ENCODE measurements around the gene POLE. TPM values are rescaled to one million over a fixed set of nuclear protein-coding genes. Genes with fewer than 3 reads are reported as not detected.

Gene POLE
- total and polyA plus RNA-seq, 4 donors: 7.6 to 39.2 (median 19.7) TPM

GRCh38 chr12:132646850-132647249 is 40.3 kb downstream of the POLE start:
- H3K9me3 ChIP-seq (ENCODE audit: control insufficient read depth in 4 of 4, low read length in 3 of 4): no peaks in the 10 kb centered on the region
- no peak overlapping the region for H3K27ac ChIP-seq (ENCODE audit: low read depth in 1 of 2, low read length in 2 of 2)
- TF ChIP-seq YY1 (IDR thresholded peaks at IDR 0.05) (no peak), NR2F2 (IDR thresholded peaks at IDR 0.05) (no peak), MAX (IDR thresholded peaks at IDR 0.05) (no peak), GABPA (IDR thresholded peaks at IDR 0.05 in 1 of 2, conservative IDR thresholded peaks at IDR 0.05 in 1 of 2) (no peak), FOXA2 (IDR thresholded peaks at IDR 0.05) (no peak), REST (IDR thresholded peaks at IDR 0.05) (no peak), RXRA (IDR thresholded peaks at IDR 0.05) (no peak), JUND (IDR thresholded peaks at IDR 0.05) (no peak), HNF4A (conservative IDR thresholded peaks at IDR 0.05) (no peak), TAF1 (conservative IDR thresholded peaks at IDR 0.05) (no peak)
- TF ChIP-seq, protein P1, sequence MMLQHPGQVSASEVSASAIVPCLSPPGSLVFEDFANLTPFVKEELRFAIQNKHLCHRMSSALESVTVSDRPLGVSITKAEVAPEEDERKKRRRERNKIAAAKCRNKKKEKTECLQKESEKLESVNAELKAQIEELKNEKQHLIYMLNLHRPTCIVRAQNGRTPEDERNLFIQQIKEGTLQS (IDR thresholded peaks at IDR 0.05): no peak
- TF ChIP-seq, protein P2, sequence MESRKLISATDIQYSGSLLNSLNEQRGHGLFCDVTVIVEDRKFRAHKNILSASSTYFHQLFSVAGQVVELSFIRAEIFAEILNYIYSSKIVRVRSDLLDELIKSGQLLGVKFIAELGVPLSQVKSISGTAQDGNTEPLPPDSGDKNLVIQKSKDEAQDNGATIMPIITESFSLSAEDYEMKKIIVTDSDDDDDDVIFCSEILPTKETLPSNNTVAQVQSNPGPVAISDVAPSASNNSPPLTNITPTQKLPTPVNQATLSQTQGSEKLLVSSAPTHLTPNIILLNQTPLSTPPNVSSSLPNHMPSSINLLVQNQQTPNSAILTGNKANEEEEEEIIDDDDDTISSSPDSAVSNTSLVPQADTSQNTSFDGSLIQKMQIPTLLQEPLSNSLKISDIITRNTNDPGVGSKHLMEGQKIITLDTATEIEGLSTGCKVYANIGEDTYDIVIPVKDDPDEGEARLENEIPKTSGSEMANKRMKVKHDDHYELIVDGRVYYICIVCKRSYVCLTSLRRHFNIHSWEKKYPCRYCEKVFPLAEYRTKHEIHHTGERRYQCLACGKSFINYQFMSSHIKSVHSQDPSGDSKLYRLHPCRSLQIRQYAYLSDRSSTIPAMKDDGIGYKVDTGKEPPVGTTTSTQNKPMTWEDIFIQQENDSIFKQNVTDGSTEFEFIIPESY (IDR thresholded peaks at IDR 0.05): no peak
- no peak for DNase-seq (ENCODE audit: low spot score)
- H3K9ac ChIP-seq (ENCODE audit: low read depth in 1 of 2, low read length in 2 of 2): no peak overlapping the region
- peaks cover 16 to 68% (median 39%) of the 10 kb centered on the region in 4 donors for H3K36me3 ChIP-seq (ENCODE audit: control insufficient read depth in 4 of 4, insufficient read depth in 3 of 4, low read depth in 1 of 4, low read length in 3 of 4)
- no peak overlapping the region for H3K4me3 ChIP-seq (ENCODE audit: low read depth in 1 of 3, low read length in 3 of 3)
- 94% methylated on average over 7 of the region's 7 CpGs for WGBS
- no peaks in the 10 kb centered on the region for H3K27me3 ChIP-seq (ENCODE audit: control insufficient read depth in 4 of 4, insufficient read depth in 4 of 4, low read length in 3 of 4)
- no peaks in the 10 kb centered on the region for H3K4me1 ChIP-seq (ENCODE audit: control insufficient read depth in 4 of 4, insufficient read depth in 4 of 4, low read length in 3 of 4)

GRCh38 chr12:132642846-132643835 is 44.0 kb downstream of the POLE start:
- DNase-seq (ENCODE audit: low spot score): no peak
- TF ChIP-seq NR2F2 (IDR thresholded peaks at IDR 0.05) (no peak), REST (IDR thresholded peaks at IDR 0.05) (no peak), TAF1 (conservative IDR thresholded peaks at IDR 0.05) (no peak), RAD21 (IDR thresholded peaks at IDR 0.05) (no peak), HNF4G (IDR thresholded peaks at IDR 0.05) (no peak), GABPA (IDR thresholded peaks at IDR 0.05 in 1 of 2, conservative IDR thresholded peaks at IDR 0.05 in 1 of 2) (no peak), MAX (IDR thresholded peaks at IDR 0.05) (no peak), YY1 (IDR thresholded peaks at IDR 0.05) (no peak), SP1 (IDR thresholded peaks at IDR 0.05) (no peak), FOXA1 (IDR thresholded peaks at IDR 0.05) (no peak), EGR1 (IDR thresholded peaks at IDR 0.05; ENCODE audit: low read depth in 2 of 2) (no peak)
- TF ChIP-seq, protein P3, sequence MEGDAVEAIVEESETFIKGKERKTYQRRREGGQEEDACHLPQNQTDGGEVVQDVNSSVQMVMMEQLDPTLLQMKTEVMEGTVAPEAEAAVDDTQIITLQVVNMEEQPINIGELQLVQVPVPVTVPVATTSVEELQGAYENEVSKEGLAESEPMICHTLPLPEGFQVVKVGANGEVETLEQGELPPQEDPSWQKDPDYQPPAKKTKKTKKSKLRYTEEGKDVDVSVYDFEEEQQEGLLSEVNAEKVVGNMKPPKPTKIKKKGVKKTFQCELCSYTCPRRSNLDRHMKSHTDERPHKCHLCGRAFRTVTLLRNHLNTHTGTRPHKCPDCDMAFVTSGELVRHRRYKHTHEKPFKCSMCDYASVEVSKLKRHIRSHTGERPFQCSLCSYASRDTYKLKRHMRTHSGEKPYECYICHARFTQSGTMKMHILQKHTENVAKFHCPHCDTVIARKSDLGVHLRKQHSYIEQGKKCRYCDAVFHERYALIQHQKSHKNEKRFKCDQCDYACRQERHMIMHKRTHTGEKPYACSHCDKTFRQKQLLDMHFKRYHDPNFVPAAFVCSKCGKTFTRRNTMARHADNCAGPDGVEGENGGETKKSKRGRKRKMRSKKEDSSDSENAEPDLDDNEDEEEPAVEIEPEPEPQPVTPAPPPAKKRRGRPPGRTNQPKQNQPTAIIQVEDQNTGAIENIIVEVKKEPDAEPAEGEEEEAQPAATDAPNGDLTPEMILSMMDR (IDR thresholded peaks at IDR 0.05; ENCODE audit: low read depth, low read length, missing input control): no peak
- TF ChIP-seq, protein P1 (IDR thresholded peaks at IDR 0.05): no peak

More at GRCh38 chr12:132642846-132643835, 44.0 kb downstream of the POLE start:
- WGBS: 97% methylated on average over 30 of the region's 30 CpGs
- Histone ChIP-seq H3K36me3 (ENCODE audit: control insufficient read depth in 4 of 4, insufficient read depth in 3 of 4, low read depth in 1 of 4, low read length in 3 of 4) (peaks cover 7 to 66% (median 32%) of the 10 kb centered on the region in 4 donors), H3K9me3 (ENCODE audit: control insufficient read depth in 4 of 4, low read length in 3 of 4) (no peaks in the 10 kb centered on the region), H3K9ac (ENCODE audit: low read depth in 1 of 2, low read length in 2 of 2) (no peak overlapping the region), H3K4me3 (ENCODE audit: low read depth in 1 of 3, low read length in 3 of 3) (no peak overlapping the region), H3K27me3 (ENCODE audit: control insufficient read depth in 4 of 4, insufficient read depth in 4 of 4, low read length in 3 of 4) (no peaks in the 10 kb centered on the region), H3K27ac (ENCODE audit: low read depth in 1 of 2, low read length in 2 of 2) (no peak overlapping the region), H3K4me1 (ENCODE audit: control insufficient read depth in 4 of 4, insufficient read depth in 4 of 4, low read length in 3 of 4) (no peaks in the 10 kb centered on the region)
